Lung (tissue), 12 donors: ENCODE results near the gene LIME1. TPM values are rescaled to one million over a fixed set of nuclear protein-coding genes. Genes with fewer than 3 reads are reported as not detected.

Source experiments
- ATAC-seq: fragments of 200-7000 bp; cut with Tn5 transposase; one replicate; pipeline ENCODE4 v1.9.1; 2020; ENCODE audit warnings: moderate number of reproducible peaks; ENCODE audit not compliant: insufficient read depth, low FRiP score
- DNase-seq, 3 donors: peaks; one replicate each; pipeline ENCODE4 v3.0.0-alpha.2; 2013 to 2017
- H3K27ac ChIP-seq, 2 donors: one replicate each; pipeline ENCODE4 v1.5.1; 2013; ENCODE audit warnings: mild to moderate bottlenecking in 2 of 2, moderate library complexity in 2 of 2, control low read depth in 1 of 2, inconsistent platforms in 1 of 2, low read depth in 1 of 2, low read length in 1 of 2
- H3K27me3 ChIP-seq, 3 donors: one replicate each; pipeline ENCODE4 v1.5.1; 2013; ENCODE audit warnings: low read length in 2 of 3; ENCODE audit not compliant: control insufficient read depth in 3 of 3, insufficient read depth in 3 of 3
- H3K36me3 ChIP-seq, 4 donors: one replicate each; pipeline ENCODE4 v1.5.1; 2013; ENCODE audit warnings: low read length in 4 of 4, mild to moderate bottlenecking in 1 of 4, moderate library complexity in 1 of 4; ENCODE audit not compliant: control insufficient read depth in 4 of 4, insufficient read depth in 4 of 4
- H3K4me1 ChIP-seq, 5 donors: one replicate each; pipeline ENCODE4 v1.5.1; 2013; ENCODE audit warnings: low read length in 5 of 5, mild to moderate bottlenecking in 2 of 5, moderate library complexity in 1 of 5; ENCODE audit not compliant: control insufficient read depth in 5 of 5, insufficient read depth in 5 of 5
- H3K4me3 ChIP-seq: one replicate; pipeline ENCODE4 v1.5.1; 2013; ENCODE audit warnings: mild to moderate bottlenecking, control low read depth, moderate library complexity
- H3K9ac ChIP-seq, 2 donors: one replicate each; pipeline ENCODE4 v1.5.1; 2013; ENCODE audit warnings: low read length in 2 of 2, control low read depth in 1 of 2; ENCODE audit not compliant: insufficient read depth in 1 of 2
- H3K9me3 ChIP-seq, 4 donors: one replicate each; pipeline ENCODE4 v1.5.1; 2013; ENCODE audit warnings: low read length in 3 of 4, mild to moderate bottlenecking in 1 of 4, moderate library complexity in 1 of 4; ENCODE audit not compliant: control insufficient read depth in 4 of 4, insufficient read depth in 3 of 4
- CTCF ChIP-seq: IDR thresholded peaks from 2 replicates; pipeline ENCODE4 v1.5.1; 2012; ENCODE audit warnings: mild to moderate bottlenecking; ENCODE audit errors: control extremely low read depth, extremely low read depth
- WGBS, 2 donors: extraction: QIAGEN DNeasy Blood & Tissue Kit; methylation state at CpG; one replicate each; pipeline ENCODE4 v1.1.7; 2013; 5-methylcytosine and 5-hydroxymethylcytosine counted together
- polyA plus RNA-seq, 2 donors: library from polyadenylated mRNA; stranded (reverse); fragments of 200-250 nt; gene quantifications; one replicate each; pipeline ENCODE4 v1.2.1, GENCODE V29; 2013
- total RNA-seq, 2 donors: library from RNA; depleted of rRNA in 1 of 2; stranded (reverse); fragments of >200 nt in 1 of 2; gene quantifications; one replicate each; pipeline ENCODE4 v1.2.1, GENCODE V29; 2014 to 2021
- donor health status: control.
- donor health status: control.
- donor health status: Bipolar disorder and iron deficiency.
- donor health status: healthy.
- donor health status: DM: yes; HTN: yes; CAD: no.

LIME1 gene
- total and polyA plus RNA-seq, 4 donors = 6.2 to 19.9 (median 10.2) TPM

- Histone ChIP-seq H3K36me3 (peaks cover 0 to 38% (median 13%) of the 10 kb centered on the region in 4 donors), H3K4me3 (no peak overlapping the region), H3K9ac (no peak overlapping the region), H3K27ac (no peak overlapping the region), H3K4me1 (peaks cover 0 to 22% (median 8%) of the 10 kb centered on the region in 5 donors), H3K27me3 (no peaks in the 10 kb centered on the region), H3K9me3 (no peaks in the 10 kb centered on the region)
- TF ChIP-seq CTCF = no peak
- WGBS, 2 donors = 93 to 94% methylated on average over 16 of the region's 16 CpGs
- ATAC-seq (no peak), DNase-seq (no peak)
Observed at GRCh38 chr20:63702036-63702665, 34.3 kb upstream of the LIME1 start.

- H3K27ac ChIP-seq = no peak overlapping the region
- no peak for TF ChIP-seq CTCF
- peaks cover 0 to 15% (median 8%) of the 10 kb centered on the region in 5 donors for H3K4me1 ChIP-seq
- ATAC-seq (no peak), DNase-seq (no peak)
- no peak overlapping the region for H3K4me3 ChIP-seq
- WGBS, 2 donors = 81 to 88% methylated on average over 13 of the region's 13 CpGs
- H3K36me3 ChIP-seq = peaks cover 0 to 34% (median 13%) of the 10 kb centered on the region in 4 donors
- no peaks in the 10 kb centered on the region for H3K27me3 ChIP-seq
- H3K9ac ChIP-seq = no peak overlapping the region
- H3K9me3 ChIP-seq = no peaks in the 10 kb centered on the region
Observed at GRCh38 chr20:63702751-63703470, 33.6 kb upstream of the LIME1 start.

GRCh38 chr20:63703471-63703975 lies 32.9 kb upstream of the LIME1 start:
- 91 to 97% methylated on average over 15 of the region's 15 CpGs for WGBS, 2 donors
- Histone ChIP-seq H3K9ac (no peak overlapping the region), H3K36me3 (peaks cover 0 to 32% (median 13%) of the 10 kb centered on the region in 4 donors), H3K4me1 (peaks cover 0 to 15% (median 8%) of the 10 kb centered on the region in 5 donors), H3K9me3 (no peaks in the 10 kb centered on the region), H3K27ac (no peak overlapping the region), H3K27me3 (no peaks in the 10 kb centered on the region), H3K4me3 (no peak overlapping the region)
- no peak for ATAC-seq
- DNase-seq = no peak
- no peak for TF ChIP-seq CTCF
